Inferior parietal cortex (tissue), 1 donor: ENCODE results near the gene FZD8.

Experiments
- DNase-seq: peaks from one replicate; pipeline ENCODE4 v3.0.0-alpha.2; 2016; ENCODE audit errors: extremely low spot score

The FZD8 gene

GRCh38 chr10:35605191-35605590, 36.9 kb downstream of the FZD8 start, which contains the start of gene GJD4:
Gene GJD4, plus strand, starts transcription at chr10:35605341. Its CDS starts 227 bp downstream, at chr10:35605568.
- DNase-seq = peak; percentile 27

GRCh38 chr10:35600193-35600592, 41.9 kb downstream of the FZD8 start:
- DNase-seq = no peak

GRCh38 chr10:35598379-35598778, 43.7 kb downstream of the FZD8 start:
- no peak for DNase-seq

GRCh38 chr10:35595106-35595505, 47.0 kb downstream of the FZD8 start:
- DNase-seq = no peak

GRCh38 chr10:35594115-35595079, 47.7 kb downstream of the FZD8 start:
- no peak for DNase-seq

GRCh38 chr10:35592441-35592840, 49.7 kb downstream of the FZD8 start:
- DNase-seq = no peak

- no peak for DNase-seq
These were observed 53.3 kb downstream of the FZD8 start for GRCh38 chr10:35588836-35589235.
